HUES48 (cell line): ENCODE data around the gene RCN2.
"Not testable (repeated sequence)": the region's sequence is repeated elsewhere in the genome, so short reads cannot be mapped to it uniquely, and the experiment has no call there.

Experiments
- H3K27ac ChIP-seq: one replicate; pipeline ENCODE4 v1.7.0; 2013; ENCODE audit warnings: low read depth, low read length, inconsistent platforms
- H3K27me3 ChIP-seq: 2 replicates; pipeline ENCODE4 v1.6.1; 2013; ENCODE audit warnings: mild to moderate bottlenecking, low read length; ENCODE audit not compliant: control insufficient read depth, insufficient read depth
- H3K36me3 ChIP-seq: 2 replicates; pipeline ENCODE4 v1.6.1; 2013; ENCODE audit warnings: low read length; ENCODE audit not compliant: control insufficient read depth, insufficient read depth
- H3K4me1 ChIP-seq: 2 replicates; pipeline ENCODE4 v1.6.1; 2013; ENCODE audit warnings: mild to moderate bottlenecking, low read length; ENCODE audit not compliant: control insufficient read depth, insufficient read depth
- H3K4me3 ChIP-seq: 2 replicates; pipeline ENCODE4 v1.5.1; 2013; ENCODE audit warnings: mild to moderate bottlenecking, low read depth, low read length
- H3K9ac ChIP-seq: 2 replicates; pipeline ENCODE4 v1.6.1; 2013; ENCODE audit warnings: mild to moderate bottlenecking, low read depth, low read length, moderate library complexity
- H3K9me3 ChIP-seq: 2 replicates; pipeline ENCODE4 v1.6.1; 2013; ENCODE audit warnings: low read length; ENCODE audit not compliant: control insufficient read depth, insufficient read depth

The RCN2 gene

DNA sequence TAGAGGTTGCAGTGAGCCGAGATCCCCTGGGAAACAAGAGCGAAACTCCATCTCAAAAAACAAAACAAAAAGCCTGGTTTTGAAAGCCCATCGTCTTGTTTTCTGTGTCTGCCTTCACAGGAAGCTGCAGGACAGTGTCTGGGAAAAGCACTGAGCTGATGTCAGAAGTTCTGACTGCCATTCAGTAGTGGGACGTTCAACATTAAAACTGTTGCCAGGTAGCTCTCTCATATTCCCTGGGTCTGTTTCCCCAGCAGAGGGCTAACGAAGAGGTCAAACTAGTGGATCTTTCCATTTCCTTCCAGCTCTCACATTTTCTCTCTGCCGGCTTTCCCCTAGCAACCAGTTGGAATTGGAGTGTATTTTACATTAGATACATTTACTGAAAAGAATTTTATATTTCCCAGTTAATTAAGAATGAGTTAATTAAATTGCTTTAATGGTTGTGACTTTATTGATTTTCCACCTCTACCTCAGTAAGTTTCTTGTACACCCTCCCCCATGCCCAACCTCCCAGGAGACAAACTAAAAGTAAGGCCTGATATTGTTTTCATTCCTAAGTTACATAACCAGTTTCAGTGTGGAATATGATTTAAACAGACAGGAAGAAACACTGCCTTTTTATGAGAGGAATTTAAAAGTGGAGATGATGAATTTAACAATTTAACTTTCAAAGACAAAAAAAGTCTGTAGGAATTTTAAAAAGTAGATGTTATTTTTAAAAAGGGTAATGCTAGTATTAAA is 29.9 kb downstream of the RCN2 start:
- H3K4me3 ChIP-seq = no peak overlapping the region
- no peak overlapping the region for H3K9ac ChIP-seq
- no peaks in the 10 kb centered on the region for H3K9me3 ChIP-seq
- H3K27ac ChIP-seq = no peak overlapping the region
- no peaks in the 10 kb centered on the region for H3K36me3 ChIP-seq
- no peaks in the 10 kb centered on the region for H3K27me3 ChIP-seq
- H3K4me1 ChIP-seq = no peaks in the 10 kb centered on the region

DNA sequence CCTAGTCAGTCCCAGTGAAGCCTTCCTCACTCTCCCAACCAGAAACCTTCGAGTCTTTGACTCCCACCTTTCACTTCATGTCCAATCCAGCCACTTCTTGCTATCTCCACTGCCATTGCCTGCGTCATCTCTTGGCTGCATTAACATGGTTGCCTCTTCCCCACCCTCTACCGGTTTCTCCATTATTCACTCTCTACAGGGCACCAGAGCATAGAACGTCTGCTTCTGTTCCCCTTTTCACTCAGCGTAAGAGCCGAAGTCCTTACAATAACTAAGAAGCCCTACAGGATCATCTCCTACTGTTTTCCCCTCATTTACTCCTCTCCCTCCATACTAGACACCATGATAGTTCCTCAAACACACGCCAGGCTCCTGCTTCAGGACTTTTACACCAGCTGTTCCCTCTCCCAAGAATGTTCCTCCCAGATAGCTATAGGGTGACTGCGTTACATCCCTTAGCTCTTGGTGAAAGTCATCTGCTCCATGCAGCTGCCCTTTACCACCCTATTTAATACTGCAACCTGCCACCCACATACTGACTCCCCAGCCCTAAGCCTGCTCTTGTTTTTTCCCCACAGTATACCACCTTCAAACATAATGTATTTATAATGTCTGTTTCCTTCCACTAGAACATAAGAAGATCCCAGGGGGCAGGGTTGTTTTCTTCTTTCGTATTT is 30.9 kb downstream of the RCN2 start:
- no peaks in the 10 kb centered on the region for H3K36me3 ChIP-seq
- no peak overlapping the region for H3K9ac ChIP-seq
- no peak overlapping the region for H3K27ac ChIP-seq
- H3K9me3 ChIP-seq = no peaks in the 10 kb centered on the region
- H3K4me1 ChIP-seq = no peaks in the 10 kb centered on the region
- no peak overlapping the region for H3K4me3 ChIP-seq
- no peaks in the 10 kb centered on the region for H3K27me3 ChIP-seq

DNA sequence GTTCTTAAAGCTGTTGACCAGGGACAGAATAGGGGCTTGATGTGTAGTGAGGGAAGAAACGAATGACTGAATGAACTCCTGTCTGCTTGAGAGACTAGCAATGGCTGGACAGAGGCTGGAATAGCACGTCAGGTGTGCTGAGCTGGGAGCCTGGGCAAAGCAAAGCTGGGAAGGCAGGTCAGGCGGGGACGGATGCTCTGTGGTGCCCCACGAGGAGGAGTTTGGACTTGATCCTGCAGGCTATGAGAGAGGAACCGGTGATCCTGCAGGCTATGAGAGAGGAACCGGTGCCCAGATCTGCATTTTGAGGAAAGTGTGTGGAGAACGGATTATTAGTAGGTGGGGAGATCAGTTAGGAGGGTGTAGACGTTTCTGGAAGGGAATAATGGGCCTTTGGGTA is 32.0 kb downstream of the RCN2 start:
- no peak overlapping the region for H3K4me3 ChIP-seq
- H3K27me3 ChIP-seq = no peaks in the 10 kb centered on the region
- H3K9ac ChIP-seq = no peak overlapping the region
- no peaks in the 10 kb centered on the region for H3K4me1 ChIP-seq
- no peak overlapping the region for H3K27ac ChIP-seq
- no peaks in the 10 kb centered on the region for H3K36me3 ChIP-seq
- H3K9me3 ChIP-seq = no peaks in the 10 kb centered on the region

DNA sequence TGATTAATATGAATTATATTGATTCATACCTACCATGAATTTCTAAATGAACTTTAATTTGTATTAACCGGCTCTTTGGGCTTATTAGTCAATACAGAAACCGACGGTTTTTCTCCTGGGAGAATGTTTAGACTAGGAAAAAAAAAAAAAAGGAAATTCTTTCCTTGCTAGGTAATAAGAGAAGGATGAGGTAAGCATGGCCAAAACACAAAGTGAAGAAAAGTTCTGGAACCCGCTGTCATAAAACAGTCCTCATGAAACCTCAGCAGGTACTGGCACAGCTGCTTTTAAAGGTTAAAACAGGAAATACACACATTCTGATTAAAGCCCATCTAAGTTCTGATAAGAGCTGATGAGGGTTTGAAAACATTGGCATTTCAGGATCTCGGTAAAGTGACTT is 32.6 kb downstream of the RCN2 start:
- no peak overlapping the region for H3K4me3 ChIP-seq
- no peaks in the 10 kb centered on the region for H3K36me3 ChIP-seq
- H3K9me3 ChIP-seq = no peaks in the 10 kb centered on the region
- no peaks in the 10 kb centered on the region for H3K27me3 ChIP-seq
- H3K9ac ChIP-seq = no peak overlapping the region
- no peak overlapping the region for H3K27ac ChIP-seq
- no peaks in the 10 kb centered on the region for H3K4me1 ChIP-seq

DNA sequence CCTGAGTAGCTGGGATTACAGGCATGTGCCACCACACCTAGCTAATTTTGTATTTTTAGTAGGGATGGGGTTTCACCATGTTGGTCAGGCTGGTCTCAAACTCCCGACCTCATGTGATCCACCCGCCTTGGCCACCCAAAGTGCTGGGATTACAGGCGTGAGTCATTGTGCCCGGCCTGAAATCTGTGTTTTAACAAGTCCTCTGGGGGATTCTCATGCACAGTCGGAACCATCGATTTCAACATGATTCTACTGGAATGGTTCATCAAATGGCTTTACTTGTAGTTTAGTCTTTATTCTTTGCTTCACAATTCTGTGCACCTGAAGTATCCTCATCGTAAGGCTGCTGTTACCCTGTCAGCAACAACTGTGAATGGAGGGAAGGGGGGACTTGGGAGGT is 34.5 kb downstream of the RCN2 start:
- H3K27me3 ChIP-seq, H3K27ac ChIP-seq, H3K9ac ChIP-seq, H3K36me3 ChIP-seq, H3K9me3 ChIP-seq, H3K4me3 ChIP-seq, H3K4me1 ChIP-seq: not testable (repeated sequence)

DNA sequence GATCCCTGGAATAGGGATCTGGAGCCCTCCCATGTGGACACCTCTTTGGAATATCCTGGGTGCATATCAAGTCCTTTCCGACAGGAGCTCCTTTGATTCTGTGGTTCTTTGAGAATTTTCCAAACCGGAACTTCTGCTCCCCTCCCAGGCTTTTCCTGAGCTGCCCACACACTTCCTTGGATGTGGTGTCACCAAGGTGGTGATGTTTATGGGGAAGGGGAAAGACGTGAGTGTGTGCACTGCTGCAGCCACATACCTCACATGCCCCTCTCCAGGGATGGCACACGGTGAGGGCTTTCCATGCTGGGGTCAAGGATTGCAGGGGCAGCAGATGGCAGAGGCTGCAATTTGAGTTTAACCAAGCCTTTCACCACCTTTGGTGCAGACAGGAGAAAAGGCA is 35.5 kb downstream of the RCN2 start:
- Histone ChIP-seq H3K27ac (no peak overlapping the region), H3K9ac (no peak overlapping the region), H3K4me3 (no peak overlapping the region), H3K27me3 (no peaks in the 10 kb centered on the region), H3K36me3 (no peaks in the 10 kb centered on the region), H3K9me3 (no peaks in the 10 kb centered on the region), H3K4me1 (no peaks in the 10 kb centered on the region)

DNA sequence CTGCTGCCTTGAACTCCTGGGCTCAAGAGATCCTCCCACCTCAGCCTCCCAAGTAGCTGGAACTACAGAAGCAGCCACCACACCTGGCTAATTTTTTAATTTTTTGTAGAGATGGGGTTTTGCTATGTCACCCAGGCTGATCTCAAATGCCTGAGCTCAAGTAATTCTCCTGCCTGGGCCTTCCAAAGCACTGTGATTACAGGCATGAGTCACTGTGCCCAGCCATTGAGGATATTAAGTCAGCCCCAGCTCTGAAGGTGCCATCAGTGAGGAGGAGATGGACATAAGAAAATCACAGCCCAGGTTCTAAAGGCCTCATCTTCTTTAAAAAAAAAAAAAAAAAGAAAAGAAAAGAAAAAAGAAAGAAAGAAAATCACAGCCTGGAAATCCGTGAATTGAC is 36.8 kb downstream of the RCN2 start:
- no peaks in the 10 kb centered on the region for H3K9me3 ChIP-seq
- H3K4me3 ChIP-seq = no peak overlapping the region
- H3K36me3 ChIP-seq = no peaks in the 10 kb centered on the region
- no peaks in the 10 kb centered on the region for H3K4me1 ChIP-seq
- H3K27ac ChIP-seq = no peak overlapping the region
- no peaks in the 10 kb centered on the region for H3K27me3 ChIP-seq
- H3K9ac ChIP-seq = no peak overlapping the region

DNA sequence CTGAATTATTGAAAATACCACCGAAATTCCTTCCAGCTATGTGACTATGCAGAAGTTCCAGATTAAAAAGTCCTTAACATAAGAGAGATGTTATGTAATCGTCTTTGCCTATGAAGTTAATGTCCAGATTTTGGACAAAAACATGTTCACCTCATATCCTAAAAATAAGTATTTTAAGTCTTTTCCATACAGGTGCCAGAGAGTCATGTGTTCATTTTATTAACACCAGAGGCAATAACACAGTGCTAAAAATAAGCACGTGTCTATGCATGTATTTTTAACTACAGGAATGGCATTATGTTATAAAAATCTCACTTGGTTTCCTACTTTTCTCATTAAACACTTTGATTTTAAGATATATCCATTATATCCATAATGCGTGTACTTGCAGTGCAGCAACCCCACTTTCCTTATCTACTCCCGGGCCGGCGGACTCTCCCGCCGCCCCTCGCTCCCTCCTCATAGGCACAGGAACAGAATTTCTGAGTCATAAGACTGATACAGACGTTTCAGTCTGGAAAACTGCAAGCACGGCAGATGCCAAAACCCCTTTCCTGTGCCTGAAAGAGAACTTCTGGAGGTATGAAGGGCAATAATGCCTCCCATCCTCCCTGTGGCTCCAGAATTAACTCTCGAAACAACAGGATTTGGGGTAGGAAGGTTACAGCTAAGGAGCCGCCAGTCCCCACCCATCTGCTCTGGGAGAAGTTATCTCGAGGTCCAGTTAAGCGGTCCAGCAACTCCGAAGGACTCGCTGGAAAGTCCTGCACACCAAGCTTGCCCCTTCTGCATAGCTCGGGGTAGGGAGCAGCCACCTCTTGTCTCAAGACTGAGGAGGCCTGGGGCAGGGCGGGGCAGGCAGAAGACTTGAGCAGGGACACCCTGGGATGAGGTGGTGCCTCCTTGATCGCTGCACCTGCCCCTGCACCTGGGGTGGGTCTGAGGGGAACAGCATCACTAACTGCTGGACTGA is 41.1 kb downstream of the RCN2 start:
- Histone ChIP-seq H3K27me3 (no peaks in the 10 kb centered on the region), H3K4me1 (no peaks in the 10 kb centered on the region), H3K4me3 (no peak overlapping the region)

DNA sequence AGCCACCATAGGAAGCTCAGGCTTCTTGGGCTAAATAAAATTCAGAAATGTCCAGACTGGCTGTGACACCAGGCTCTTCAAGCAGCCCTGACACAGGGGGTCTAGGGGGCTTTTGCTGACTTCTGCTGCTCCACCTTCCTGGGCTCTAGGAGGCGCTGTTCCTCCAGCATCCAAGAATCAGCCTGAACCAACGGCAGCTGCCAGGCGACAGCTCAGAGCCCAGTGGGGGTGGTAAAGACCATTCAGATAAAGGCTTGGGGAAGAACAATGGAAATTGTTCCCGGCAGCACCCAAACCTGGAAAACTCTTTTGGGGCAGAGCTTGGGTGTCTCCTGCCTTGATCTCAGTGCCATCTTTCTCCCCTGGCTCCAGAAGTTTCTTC is 41.8 kb downstream of the RCN2 start:
- H3K27ac ChIP-seq = no peak overlapping the region
- no peak overlapping the region for H3K4me3 ChIP-seq
- no peaks in the 10 kb centered on the region for H3K9me3 ChIP-seq
- H3K4me1 ChIP-seq = no peaks in the 10 kb centered on the region
- no peak overlapping the region for H3K9ac ChIP-seq
- H3K36me3 ChIP-seq = no peaks in the 10 kb centered on the region
- H3K27me3 ChIP-seq = no peaks in the 10 kb centered on the region

More for the DNA sequence above, 41.1 kb downstream of the RCN2 start:
- Histone ChIP-seq H3K36me3 (no peaks in the 10 kb centered on the region), H3K27ac (no peak overlapping the region), H3K9ac (no peak overlapping the region), H3K9me3 (no peaks in the 10 kb centered on the region)

DNA sequence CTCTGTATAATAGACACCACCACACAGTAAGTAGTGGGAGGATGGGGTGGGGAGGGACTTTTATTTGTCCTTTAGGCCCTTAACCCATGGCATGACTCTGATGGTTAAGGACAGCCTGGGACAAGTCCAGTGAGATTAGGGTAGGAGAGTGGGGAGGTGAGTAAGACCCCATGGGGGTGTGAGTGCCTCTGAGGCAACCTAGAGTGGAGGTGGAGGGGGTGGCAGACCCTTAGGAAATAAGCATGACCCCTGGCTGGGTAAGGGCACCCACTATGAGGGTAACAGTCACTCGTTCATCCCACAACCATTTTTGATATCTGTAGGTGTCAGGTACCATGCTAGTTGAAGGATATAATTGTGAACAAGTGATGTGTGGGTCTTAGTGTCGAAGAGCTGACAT is 42.4 kb downstream of the RCN2 start:
- no peaks in the 10 kb centered on the region for H3K4me1 ChIP-seq
- no peak overlapping the region for H3K9ac ChIP-seq
- H3K4me3 ChIP-seq = no peak overlapping the region
- no peak overlapping the region for H3K27ac ChIP-seq
- H3K27me3 ChIP-seq = no peaks in the 10 kb centered on the region
- H3K36me3 ChIP-seq = no peaks in the 10 kb centered on the region
- H3K9me3 ChIP-seq = no peaks in the 10 kb centered on the region
